ENCODE data around the gene TBC1D5. TPM values are rescaled to one million over a fixed set of nuclear protein-coding genes. Genes with fewer than 3 reads are reported as not detected.

The TBC1D5 gene
- polyA plus RNA-seq, 1 donor from 2014 or later: 63.0 TPM

DNA sequence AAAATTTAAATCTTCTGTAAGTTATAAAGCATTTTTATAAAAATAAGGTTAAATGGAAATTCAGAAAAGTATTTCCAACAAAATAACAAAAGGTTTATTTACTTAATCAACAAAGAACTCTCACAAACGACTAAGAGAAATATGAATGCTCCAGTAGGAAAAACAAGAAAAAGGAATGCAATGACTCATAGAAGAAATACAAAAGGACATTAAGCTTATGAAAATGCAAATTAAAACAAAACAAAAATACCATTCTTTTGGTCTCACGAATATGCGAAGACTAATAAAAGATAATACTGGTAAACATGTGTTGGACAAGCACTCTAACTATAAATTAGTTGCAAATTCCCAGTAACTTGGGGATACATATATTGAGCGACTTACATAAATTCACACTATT, 17.5 kb upstream of the TBC1D5 start:
- H3K9me3 Mint-ChIP-seq: no peaks in the 10 kb centered on the region
- no peak overlapping the region for H3K4me3 Mint-ChIP-seq
- H3K27ac Mint-ChIP-seq: no peak overlapping the region
- H3K4me1 Mint-ChIP-seq: peaks cover 6 to 11% (median 9%) of the 10 kb centered on the region in 3 donors
- H3K27me3 Mint-ChIP-seq: no peaks in the 10 kb centered on the region
- no peaks in the 10 kb centered on the region for H3K36me3 Mint-ChIP-seq

DNA sequence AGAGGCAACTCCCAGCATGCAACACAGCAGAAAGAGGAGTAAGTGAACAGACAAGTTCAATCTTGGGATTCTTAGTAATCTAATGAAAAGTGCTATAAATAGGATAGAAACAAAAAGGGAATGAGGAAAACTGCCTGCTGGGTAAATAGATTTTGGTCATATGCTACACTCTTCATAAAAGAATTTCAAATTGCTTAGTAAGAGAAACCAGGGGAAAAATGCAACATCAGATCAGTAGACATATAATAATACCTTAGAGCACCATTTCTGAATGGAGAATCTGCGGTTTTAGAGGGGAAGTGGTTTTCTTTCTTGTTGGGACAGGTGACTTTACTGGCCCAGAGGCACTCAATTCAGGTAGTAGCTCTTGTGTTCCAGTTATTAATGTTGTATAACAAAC, 13.4 kb upstream of the TBC1D5 start:
- Mint-ChIP-seq H3K27ac (no peak overlapping the region), H3K4me1 (peaks cover 4 to 6% (median 5%) of the 10 kb centered on the region in 3 donors), H3K36me3 (no peaks in the 10 kb centered on the region), H3K9me3 (no peaks in the 10 kb centered on the region), H3K27me3 (no peaks in the 10 kb centered on the region), H3K4me3 (no peak overlapping the region)

DNA sequence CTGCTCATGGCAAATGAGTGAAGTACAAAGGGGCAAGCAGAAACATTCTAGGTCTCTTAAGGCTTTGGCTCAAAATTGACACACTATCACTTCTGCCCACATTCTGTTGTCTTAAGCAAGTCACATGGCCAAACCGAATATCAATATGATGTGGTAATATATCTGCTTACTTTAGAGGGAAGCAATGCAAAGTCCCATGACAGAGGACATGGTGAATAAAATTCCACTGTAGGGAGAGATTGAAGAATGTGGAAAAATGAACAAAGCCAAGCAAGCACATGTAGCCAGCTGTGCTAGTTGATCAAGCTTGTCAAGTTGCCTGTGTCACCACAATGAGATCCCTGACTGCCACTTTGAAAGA, 11.2 kb upstream of the TBC1D5 start:
- no peaks in the 10 kb centered on the region for H3K27me3 Mint-ChIP-seq
- H3K9me3 Mint-ChIP-seq: no peaks in the 10 kb centered on the region
- H3K36me3 Mint-ChIP-seq: no peaks in the 10 kb centered on the region
- H3K27ac Mint-ChIP-seq: no peak overlapping the region
- H3K4me1 Mint-ChIP-seq: peaks cover 16 to 18% (median 18%) of the 10 kb centered on the region in 3 donors
- H3K4me3 Mint-ChIP-seq: no peak overlapping the region

DNA sequence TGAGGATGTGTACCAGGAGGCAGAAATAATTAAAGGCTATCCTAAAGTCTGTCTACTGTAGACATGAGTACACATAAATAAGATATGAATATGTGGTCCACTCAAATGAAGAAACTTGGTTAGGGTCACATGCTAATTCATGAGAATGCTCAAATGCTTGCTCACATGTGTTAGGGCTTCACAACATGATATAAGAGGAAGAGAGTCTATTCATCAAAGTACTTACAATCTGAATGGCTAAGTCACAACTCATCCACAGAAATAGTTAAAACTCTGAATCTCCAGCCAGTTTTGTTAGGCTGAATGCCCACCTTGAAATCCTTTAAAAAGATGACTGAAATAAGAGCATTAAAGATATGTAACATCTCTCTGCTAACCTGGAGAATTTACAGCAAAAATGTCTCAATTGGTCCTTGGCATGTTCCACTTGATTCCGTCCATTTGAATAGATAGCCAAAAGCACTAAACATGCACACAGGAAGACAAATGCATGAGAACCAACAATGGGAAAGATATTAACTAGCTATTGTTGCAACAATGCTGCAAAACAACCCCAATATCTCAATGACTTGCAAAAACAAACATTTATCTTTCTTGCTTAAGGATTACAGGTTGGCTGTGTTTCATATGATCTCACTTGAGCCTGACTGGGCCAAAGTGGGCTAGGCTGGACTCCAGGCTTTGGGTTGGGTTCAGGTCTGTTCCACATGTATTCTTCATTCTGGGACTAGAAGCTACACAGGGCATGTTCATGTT, 10.6 kb upstream of the TBC1D5 start:
- no peak overlapping the region for H3K4me3 Mint-ChIP-seq
- H3K4me1 Mint-ChIP-seq: peaks cover 16 to 18% (median 18%) of the 10 kb centered on the region in 3 donors
- H3K27ac Mint-ChIP-seq: no peak overlapping the region
- H3K27me3 Mint-ChIP-seq: no peaks in the 10 kb centered on the region
- H3K36me3 Mint-ChIP-seq: no peaks in the 10 kb centered on the region
- H3K9me3 Mint-ChIP-seq: no peaks in the 10 kb centered on the region

DNA sequence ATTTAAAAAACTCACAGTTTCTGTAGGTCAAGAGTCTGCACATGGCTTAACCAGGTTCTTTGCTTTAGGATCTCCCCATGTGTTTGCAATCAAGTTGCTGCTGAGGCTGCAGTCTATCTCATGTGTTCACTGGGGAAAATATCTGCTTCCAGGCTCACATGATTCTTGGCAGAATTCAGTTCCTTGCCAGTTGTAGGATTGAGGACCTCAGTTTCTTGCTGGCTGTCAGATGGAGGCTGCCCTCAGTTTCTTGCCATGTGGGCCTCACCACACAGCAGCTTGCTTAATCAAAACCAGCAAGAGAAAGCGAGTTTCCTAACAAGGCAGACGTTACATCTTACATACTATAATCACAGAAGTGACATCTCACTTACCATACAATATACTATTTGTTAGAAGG, 10.0 kb upstream of the TBC1D5 start:
- Mint-ChIP-seq H3K27ac (no peak overlapping the region), H3K9me3 (no peaks in the 10 kb centered on the region), H3K4me3 (no peak overlapping the region), H3K27me3 (no peaks in the 10 kb centered on the region), H3K4me1 (peaks cover 22 to 24% (median 23%) of the 10 kb centered on the region in 3 donors), H3K36me3 (no peaks in the 10 kb centered on the region)

DNA sequence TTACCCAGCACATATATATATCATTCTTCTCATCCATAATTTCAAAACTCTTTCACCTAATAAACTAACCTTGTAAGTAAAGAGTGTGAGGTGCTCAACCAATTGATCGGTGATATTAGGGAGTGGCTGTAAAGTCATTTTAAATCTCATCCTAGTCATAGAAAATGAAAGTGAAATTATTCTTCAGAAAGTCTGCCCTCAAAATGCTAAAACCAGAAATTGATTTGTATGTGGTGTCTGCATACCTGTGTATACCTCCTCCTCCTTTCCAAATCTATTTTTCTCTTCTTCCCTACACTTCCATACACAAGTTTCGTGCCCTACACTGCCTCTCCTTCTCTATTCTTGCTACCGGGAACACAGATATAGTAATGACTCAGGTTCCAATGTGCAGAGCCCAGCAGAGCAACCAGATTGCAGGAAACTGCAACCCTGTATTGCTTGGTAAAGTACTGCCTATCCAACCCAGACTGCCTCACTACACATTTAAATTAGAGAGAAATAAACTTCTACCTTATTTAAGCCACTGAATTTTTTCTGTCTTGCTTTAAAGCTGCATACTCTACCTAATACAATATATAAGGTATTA, 7.4 kb upstream of the TBC1D5 start:
- Mint-ChIP-seq H3K4me1 (peaks cover 25 to 31% (median 26%) of the 10 kb centered on the region in 3 donors), H3K36me3 (peaks cover 1% of the 10 kb centered on the region), H3K4me3 (peak overlapping the region; percentile 41 to 93 (median 86)), H3K27me3 (no peaks in the 10 kb centered on the region), H3K27ac (peak overlapping the region; percentile 20 to 83 (median 43)), H3K9me3 (no peaks in the 10 kb centered on the region)

DNA sequence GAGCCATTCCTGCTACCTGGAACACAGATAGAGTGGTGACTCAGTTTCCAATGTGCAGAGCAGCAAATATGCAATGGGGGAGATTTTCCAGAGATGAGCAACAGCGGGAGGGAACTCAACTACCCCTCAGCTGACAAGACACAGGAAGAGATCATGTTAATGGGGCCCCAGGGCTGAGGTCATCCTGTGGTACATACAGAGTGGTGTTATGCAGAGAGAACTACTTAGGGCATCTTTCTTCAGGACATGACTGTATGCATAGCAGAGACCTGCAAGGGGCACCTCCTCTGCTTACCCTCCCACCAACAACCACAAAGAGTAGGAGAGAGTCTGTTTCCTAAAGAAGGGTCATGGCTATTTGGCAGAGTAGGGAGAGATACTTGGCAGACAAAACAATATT, 6.8 kb upstream of the TBC1D5 start:
- Mint-ChIP-seq H3K4me3 (peak overlapping the region; percentile 41 to 93 (median 86)), H3K4me1 (peaks cover 25 to 32% (median 27%) of the 10 kb centered on the region in 3 donors), H3K27me3 (no peaks in the 10 kb centered on the region), H3K36me3 (peaks cover 1% of the 10 kb centered on the region), H3K9me3 (no peaks in the 10 kb centered on the region), H3K27ac (peak overlapping the region; percentile 20 to 83 (median 43))

DNA sequence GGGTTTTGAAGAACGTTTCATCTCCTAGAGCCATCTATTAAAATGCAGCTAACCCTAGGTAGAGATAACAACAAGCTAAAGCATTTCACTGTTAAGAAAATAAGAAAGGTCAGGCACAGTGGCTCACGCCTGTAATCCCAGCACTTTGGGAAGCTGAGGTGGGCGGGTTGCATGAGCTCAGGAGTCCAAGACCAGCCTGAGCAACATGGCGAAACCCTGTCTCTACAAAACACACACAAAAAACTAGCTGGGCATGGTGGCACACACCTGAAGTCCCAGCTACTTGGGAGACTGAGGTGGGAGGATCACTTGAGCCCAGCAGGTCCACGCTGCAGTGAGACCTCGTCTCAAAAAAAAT, 5.4 kb upstream of the TBC1D5 start:
- Mint-ChIP-seq H3K27ac (peak overlapping the region in 2 of 3 donors; percentile 67 to 76), H3K4me1 (peaks cover 27 to 37% (median 29%) of the 10 kb centered on the region in 3 donors), H3K4me3 (peak overlapping the region; percentile 38 to 88 (median 75)), H3K27me3 (no peaks in the 10 kb centered on the region), H3K36me3 (peaks cover 1% of the 10 kb centered on the region), H3K9me3 (no peaks in the 10 kb centered on the region)

DNA sequence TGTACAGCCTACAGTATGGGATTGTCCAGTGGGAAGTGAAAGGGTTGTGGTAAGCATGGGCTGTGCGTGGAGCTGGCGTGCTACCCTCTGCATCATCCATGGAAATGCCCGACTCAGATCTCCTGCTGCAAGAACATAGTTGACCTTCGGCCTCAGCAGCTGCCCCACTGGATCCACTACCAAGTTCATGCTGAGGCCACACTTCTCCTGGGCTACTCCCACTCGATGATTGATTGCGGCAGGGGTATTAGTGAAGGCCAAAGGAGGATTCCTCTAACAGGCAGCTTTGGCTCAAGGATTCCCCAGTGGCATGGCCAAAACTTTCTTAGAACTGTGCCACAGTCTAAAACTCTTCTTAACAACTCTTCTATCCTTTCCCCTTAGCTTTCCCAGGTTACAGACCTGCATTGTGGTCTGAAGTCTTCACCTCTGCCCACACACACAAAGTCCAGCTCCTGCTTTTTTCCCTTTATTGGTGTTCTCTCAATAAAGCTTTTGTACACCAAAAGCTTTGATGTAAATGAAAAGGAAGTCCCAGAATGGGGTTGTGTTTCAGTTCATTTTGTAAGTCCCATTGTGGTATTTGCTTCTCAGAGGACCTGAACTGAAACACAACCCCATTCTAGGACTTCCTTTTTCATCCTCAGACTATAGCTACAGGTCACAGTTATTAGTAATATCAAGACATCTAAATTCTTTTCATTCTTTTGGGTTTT, 4.9 kb upstream of the TBC1D5 start:
- H3K9me3 Mint-ChIP-seq: no peaks in the 10 kb centered on the region
- no peaks in the 10 kb centered on the region for H3K27me3 Mint-ChIP-seq
- H3K27ac Mint-ChIP-seq: peak overlapping the region; percentile 67 to 82 (median 76)
- peaks cover 1% of the 10 kb centered on the region for H3K36me3 Mint-ChIP-seq
- peaks cover 27 to 37% (median 29%) of the 10 kb centered on the region in 3 donors for H3K4me1 Mint-ChIP-seq
- H3K4me3 Mint-ChIP-seq: peak overlapping the region; percentile 38 to 88 (median 75)

DNA sequence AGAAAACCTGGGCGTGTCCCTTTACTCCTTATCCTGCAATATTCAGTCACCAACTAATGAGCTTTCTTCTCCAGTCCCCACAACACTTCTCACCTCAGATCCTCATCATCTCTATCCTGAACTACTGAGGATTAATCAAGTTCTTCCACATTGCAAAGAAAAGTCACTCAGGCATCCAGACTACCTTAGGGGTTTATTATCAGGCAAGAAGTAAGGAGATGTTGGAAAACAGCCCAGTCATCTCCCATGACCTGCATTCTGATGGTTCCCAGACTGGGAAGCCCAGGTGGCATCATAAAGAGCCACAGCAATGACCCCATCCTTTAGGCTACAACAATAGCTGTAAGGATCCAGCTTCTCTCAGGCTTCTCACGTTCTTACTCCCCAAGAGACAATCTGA, 3.5 kb upstream of the TBC1D5 start:
- Mint-ChIP-seq H3K9me3 (no peaks in the 10 kb centered on the region), H3K36me3 (peaks cover 1% of the 10 kb centered on the region), H3K27me3 (no peaks in the 10 kb centered on the region), H3K4me3 (peak overlapping the region in 1 of 4 donors; percentile 62), H3K4me1 (peaks cover 32 to 40% (median 35%) of the 10 kb centered on the region in 3 donors), H3K27ac (peak overlapping the region in 2 of 3 donors; percentile 18 to 23)

DNA sequence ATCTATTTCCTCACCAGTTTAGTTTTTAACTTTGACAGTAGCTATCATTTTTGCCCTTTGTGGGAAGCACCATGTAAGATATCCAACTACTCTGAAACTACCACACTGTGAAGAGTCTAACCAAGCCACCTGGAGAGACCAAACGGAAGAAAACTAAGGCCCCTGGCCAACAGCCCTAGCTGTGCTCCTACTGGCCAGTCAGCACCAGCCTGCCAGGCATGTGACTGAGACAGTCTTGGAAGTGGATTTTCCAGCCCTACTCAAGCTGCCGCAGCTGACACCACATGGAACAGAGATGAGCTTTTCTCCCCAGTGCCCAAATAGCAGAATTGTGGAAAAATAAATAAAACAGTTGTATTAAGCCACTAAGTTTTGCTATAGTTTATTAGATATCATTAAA, 2.9 kb upstream of the TBC1D5 start:
- H3K27ac Mint-ChIP-seq: no peak overlapping the region
- H3K27me3 Mint-ChIP-seq: no peaks in the 10 kb centered on the region
- peaks cover 1% of the 10 kb centered on the region for H3K36me3 Mint-ChIP-seq
- H3K4me1 Mint-ChIP-seq: peaks cover 38 to 44% (median 40%) of the 10 kb centered on the region in 3 donors
- H3K9me3 Mint-ChIP-seq: no peaks in the 10 kb centered on the region
- H3K4me3 Mint-ChIP-seq: peak overlapping the region in 1 of 4 donors; percentile 17

DNA sequence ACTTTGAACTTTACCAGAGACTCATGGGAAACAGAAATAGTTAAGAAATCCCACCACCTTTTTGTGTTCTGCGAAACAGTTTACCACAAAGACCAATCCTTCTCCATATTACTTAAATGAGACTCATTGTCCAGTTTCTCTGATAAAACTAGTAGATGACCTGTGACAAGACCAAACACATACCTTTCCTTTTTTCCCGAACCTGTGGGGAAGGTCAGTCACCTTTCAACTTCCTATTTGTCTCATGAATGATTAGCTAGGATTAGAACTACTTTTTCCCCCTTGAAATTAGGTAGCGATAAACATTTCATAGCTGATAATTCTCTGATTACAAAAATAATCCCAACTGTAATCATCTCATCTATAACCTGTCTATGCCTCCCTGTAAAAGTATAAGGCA, 2.3 kb upstream of the TBC1D5 start:
- Mint-ChIP-seq H3K4me3 (peak overlapping the region in 1 of 4 donors; percentile 17), H3K27ac (peak overlapping the region in 1 of 3 donors; percentile 23), H3K27me3 (no peaks in the 10 kb centered on the region), H3K36me3 (peaks cover 1% of the 10 kb centered on the region), H3K4me1 (peaks cover 37 to 40% (median 38%) of the 10 kb centered on the region in 3 donors), H3K9me3 (no peaks in the 10 kb centered on the region)

DNA sequence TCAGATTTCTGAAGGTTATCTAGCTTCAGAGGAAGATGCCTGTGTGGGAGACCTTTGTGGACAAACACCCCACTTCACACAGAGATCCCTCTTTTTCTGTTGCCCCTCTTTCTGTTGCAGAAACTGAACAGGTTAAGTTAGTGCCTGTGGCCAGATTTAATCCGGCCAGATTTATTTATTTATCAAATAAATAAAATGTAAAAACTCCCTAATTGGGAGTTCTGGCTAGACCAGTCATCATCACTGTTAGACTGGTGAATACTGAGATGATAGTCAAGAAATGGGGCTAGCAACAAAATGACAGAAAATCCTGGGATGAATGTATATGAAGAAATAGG, 1.2 kb upstream of the TBC1D5 start:
- Mint-ChIP-seq H3K4me1 (peaks cover 37 to 40% (median 39%) of the 10 kb centered on the region in 3 donors), H3K27me3 (no peaks in the 10 kb centered on the region), H3K9me3 (no peaks in the 10 kb centered on the region), H3K4me3 (peak overlapping the region in 3 of 4 donors; percentile 92 to 97 (median 94)), H3K27ac (peak overlapping the region in 2 of 3 donors; percentile 88 to 93), H3K36me3 (peaks cover 1% of the 10 kb centered on the region)

DNA sequence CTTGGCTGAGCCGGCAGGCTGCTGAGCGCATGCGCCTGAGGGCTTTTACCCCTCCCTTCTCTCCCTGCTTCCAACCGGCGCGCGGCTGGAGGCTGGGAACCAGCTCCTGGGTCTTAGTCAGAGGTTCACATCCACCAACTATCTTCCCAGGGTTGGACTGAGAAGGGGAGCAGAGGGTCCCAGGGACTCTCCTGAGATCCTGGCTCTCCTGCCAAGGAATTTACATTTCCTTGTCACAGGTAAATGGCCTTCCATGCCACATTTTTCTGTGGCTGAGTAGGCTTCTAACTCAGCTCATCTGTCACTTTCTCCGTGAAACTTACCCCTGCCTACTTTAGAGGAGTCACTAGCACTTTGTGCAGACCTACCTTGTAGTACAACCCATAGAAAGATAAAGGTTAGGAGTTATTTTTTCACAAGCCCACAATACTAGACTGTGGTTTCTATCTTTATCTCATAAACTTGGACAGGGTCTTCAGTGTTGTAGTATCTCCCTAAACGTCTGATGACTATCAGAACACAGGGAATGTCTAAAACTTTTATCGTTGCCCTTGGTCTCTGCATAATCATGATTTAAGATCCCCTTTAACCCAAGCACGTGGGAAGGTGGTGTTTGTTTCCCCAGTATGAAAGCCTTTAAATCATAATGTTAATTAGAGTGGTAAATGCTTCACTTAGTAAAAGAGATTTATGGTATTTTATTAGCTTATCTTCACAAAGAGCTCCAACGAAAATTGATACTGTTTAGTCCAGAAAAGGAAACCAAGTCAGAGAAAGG, 638 bp upstream of the TBC1D5 start:
- Mint-ChIP-seq H3K9me3 (no peaks in the 10 kb centered on the region), H3K27me3 (no peaks in the 10 kb centered on the region), H3K27ac (peak overlapping the region; percentile 84 to 93 (median 88)), H3K4me1 (peaks cover 41 to 44% (median 43%) of the 10 kb centered on the region in 3 donors), H3K36me3 (peaks cover 1% of the 10 kb centered on the region), H3K4me3 (peak overlapping the region; percentile 92 to 99 (median 96))
